ENCODE data around the gene ACBD6.

- no peak for TF ChIP-seq CTCF (IDR thresholded peaks at IDR 0.05)
- no peak for TF ChIP-seq POLR2A (IDR thresholded peaks at IDR 0.05)
These were observed 16.3 kb downstream of the ACBD6 start for GRCh38 chr1:180486092-180486491.

All from vagina (tissue), 2 donors.